DMS53 (cell line): Measurements from ENCODE around the gene CNGB1.
A peak's percentile ranks its signal among the peaks of the same experiment; 100 is the strongest.
"Not testable (repeated sequence)": the region's sequence is repeated elsewhere in the genome, so short reads cannot be mapped to it uniquely, and the experiment has no call there.

Experiments
- DNase-seq: peaks from one replicate; lab custom pipeline; 2025; lab: John Stamatoyannopoulos, UW

The CNGB1 gene

GRCh38 chr16:57857991-57858390 lies 112.9 kb downstream of the CNGB1 start:
- not testable (repeated sequence) for DNase-seq

- no peak for DNase-seq
These were observed 115.7 kb downstream of the CNGB1 start for GRCh38 chr16:57855188-57855587.

GRCh38 chr16:57852189-57852588 lies 118.7 kb downstream of the CNGB1 start:
- DNase-seq = no peak

- no peak for DNase-seq
These were observed 122.7 kb downstream of the CNGB1 start for GRCh38 chr16:57848181-57848580.

GRCh38 chr16:57846931-57847330 lies 124.0 kb downstream of the CNGB1 start:
- not testable (repeated sequence) for DNase-seq

GRCh38 chr16:57846078-57846697 lies 124.7 kb downstream of the CNGB1 start:
- DNase-seq = no peak

- no peak for DNase-seq
These were observed 125.8 kb downstream of the CNGB1 start for GRCh38 chr16:57845115-57845514.

GRCh38 chr16:57844416-57845030 lies 126.4 kb downstream of the CNGB1 start:
- DNase-seq = no peak

- no peak for DNase-seq
These were observed 127.5 kb downstream of the CNGB1 start for GRCh38 chr16:57843400-57843799.

GRCh38 chr16:57842601-57843000 lies 128.3 kb downstream of the CNGB1 start:
- no peak for DNase-seq

GRCh38 chr16:57840833-57841232 lies 130.1 kb downstream of the CNGB1 start:
- DNase-seq = peak; percentile 41

- no peak for DNase-seq
These were observed 132.8 kb downstream of the CNGB1 start for GRCh38 chr16:57838161-57838560.

- DNase-seq = no peak
These were observed 133.4 kb downstream of the CNGB1 start for GRCh38 chr16:57837305-57838125.

GRCh38 chr16:57835439-57835838 lies 135.5 kb downstream of the CNGB1 start:
- not testable (repeated sequence) for DNase-seq

GRCh38 chr16:57834936-57835335 lies 136.0 kb downstream of the CNGB1 start:
- no peak for DNase-seq
